K562 (cell line): ENCODE results near the gene RETREG1. TPM values are rescaled to one million over a fixed set of nuclear protein-coding genes. Genes with fewer than 3 reads are reported as not detected.
A peak's percentile ranks its signal among the peaks of the same experiment; 100 is the strongest.

Source experiments
- CEBPB ChIP-seq: fragments of 450-650 bp; IDR thresholded peaks from 2 replicates; pipeline ENCODE4 v1.6.1; 2016; ENCODE audit warnings: missing genetic modification characterization, missing compliant biosample characterization
- HDGF ChIP-seq: fragments of 450-650 bp; IDR thresholded peaks from 2 replicates; pipeline ENCODE4 v1.6.1; 2016
- IFI16 ChIP-seq: fragments of 250-450 bp; sonication (Bioruptor Pico); IDR thresholded peaks from 2 replicates; pipeline ENCODE4 v2.1.2; 2022; ENCODE audit warnings: mild to moderate bottlenecking, inconsistent platforms
- NCOA4 ChIP-seq: fragments of 450-650 bp; IDR thresholded peaks from 2 replicates; pipeline ENCODE4 v1.6.1; 2018; ENCODE audit warnings: mild to moderate bottlenecking; ENCODE audit not compliant: partially characterized antibody
- NFIC ChIP-seq: fragments of 450-650 bp; IDR thresholded peaks from 2 replicates; pipeline ENCODE4 v1.6.1; 2017; ENCODE audit warnings: mild to moderate bottlenecking, inconsistent platforms
- SMAD2 ChIP-seq: fragments of 150-350 bp; IDR thresholded peaks from 2 replicates; pipeline ENCODE4 v1.6.1; 2014; ENCODE audit warnings: low read depth, mild to moderate bottlenecking, low read length
- ZNF274 ChIP-seq: IDR thresholded peaks from 2 replicates; pipeline ENCODE4 v1.6.1; 2011; ENCODE audit warnings: low read depth, mild to moderate bottlenecking, low read length, moderate library complexity, borderline replicate concordance
- ZNF717 ChIP-seq: fragments of 250-450 bp; sonication (Bioruptor Pico); IDR thresholded peaks from 2 replicates; pipeline ENCODE4 v1.5.0; 2021
- polyA plus RNA-seq, 8 experiments: library from polyadenylated mRNA; depleted of rRNA in 4 of 8; stranded (reverse) in 5 of 8; unstranded in 3 of 8; fragments of >200 nt; fragmentation: Nextera tagmentation in 2 of 8; fragmentation: Illumina TruSeq in 1 of 8; extraction: Ambion mirVana in 2 of 8; extraction: Trizol in 1 of 8; gene quantifications; 2 replicates each; pipeline versions ENCODE4 v1.2.1 to v1.2.3, GENCODE V29; 2011 to 2014; ENCODE audit warnings: inconsistent platforms in 1 of 8, missing spikeins in 1 of 8
- total RNA-seq, 7 experiments: library from RNA; depleted of rRNA in 6 of 7; stranded (reverse); fragments of >200 nt in 6 of 7; fragmentation: Illumina TruSeq in 2 of 7; extraction: Trizol in 2 of 7; gene quantifications; 2 replicates each; pipeline versions ENCODE4 v1.2.1 to v1.2.3, GENCODE V29; 2011 to 2021; ENCODE audit warnings: low replicate concordance in 1 of 7
- TF ChIP-seq, protein P1 (sequence below): fragments of 200-600 bp; sonication (generic); IDR thresholded peaks from one replicate; pipeline ENCODE4 v1.6.1; 2012; ENCODE audit warnings: mild to moderate bottlenecking, low read depth, low read length, inconsistent platforms
- TF ChIP-seq, protein P2 (sequence below): fragments of 450-650 bp; formaldehyde crosslinking; IDR thresholded peaks from 2 replicates; pipeline ENCODE4 v1.4.0; 2022; ENCODE audit warnings: missing genetic modification characterization
- TF ChIP-seq, protein P3 (sequence below): conservative IDR thresholded peaks from 2 replicates; pipeline ENCODE4 v1.6.1; 2011; ENCODE audit warnings: low read depth, mild to moderate bottlenecking, low read length; ENCODE audit not compliant: control insufficient read depth

The RETREG1 gene
- total and polyA plus RNA-seq, 9 of the 15 experiments (the other 6 are each of a cell fraction or from before 2014, with no cell fraction given), result 0.01 to 0.20 (median 0.08) TPM; not detected in 5

DNA sequence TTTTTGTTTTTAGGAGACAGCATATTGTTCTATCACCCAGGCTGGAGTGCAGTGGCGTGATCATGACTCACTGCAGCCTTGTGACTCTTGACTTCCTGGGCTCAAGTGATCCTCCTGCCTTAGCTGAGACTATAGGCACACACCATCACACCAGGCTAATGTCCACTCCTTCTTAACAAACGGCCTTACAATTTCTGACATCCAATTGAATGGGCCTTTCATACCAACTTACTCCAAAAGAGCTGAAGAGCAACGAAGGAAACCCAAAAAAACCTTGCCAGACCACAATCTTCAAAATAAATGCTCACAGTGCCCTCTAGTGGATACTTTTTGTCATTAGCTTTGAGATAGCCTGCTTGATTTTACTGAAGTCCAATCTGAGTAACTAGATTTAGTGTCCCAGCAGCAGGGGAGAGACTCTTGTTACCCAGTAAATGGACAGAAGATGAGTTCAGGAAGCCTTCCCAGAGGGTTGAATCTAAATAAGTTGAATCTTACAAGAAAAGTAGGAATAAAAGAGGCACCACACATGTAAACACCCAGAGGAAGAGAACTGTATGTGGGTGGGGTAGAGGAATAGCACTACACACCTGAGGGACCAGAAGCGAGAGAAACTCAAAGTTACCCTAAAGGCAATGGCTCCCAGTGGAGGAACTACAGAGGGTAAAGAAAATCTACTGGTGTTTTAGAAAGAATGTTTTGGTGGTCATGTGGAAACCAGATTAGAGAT, 160.5 kb downstream of the RETREG1 start (continued):
- TF ChIP-seq, protein P1, sequence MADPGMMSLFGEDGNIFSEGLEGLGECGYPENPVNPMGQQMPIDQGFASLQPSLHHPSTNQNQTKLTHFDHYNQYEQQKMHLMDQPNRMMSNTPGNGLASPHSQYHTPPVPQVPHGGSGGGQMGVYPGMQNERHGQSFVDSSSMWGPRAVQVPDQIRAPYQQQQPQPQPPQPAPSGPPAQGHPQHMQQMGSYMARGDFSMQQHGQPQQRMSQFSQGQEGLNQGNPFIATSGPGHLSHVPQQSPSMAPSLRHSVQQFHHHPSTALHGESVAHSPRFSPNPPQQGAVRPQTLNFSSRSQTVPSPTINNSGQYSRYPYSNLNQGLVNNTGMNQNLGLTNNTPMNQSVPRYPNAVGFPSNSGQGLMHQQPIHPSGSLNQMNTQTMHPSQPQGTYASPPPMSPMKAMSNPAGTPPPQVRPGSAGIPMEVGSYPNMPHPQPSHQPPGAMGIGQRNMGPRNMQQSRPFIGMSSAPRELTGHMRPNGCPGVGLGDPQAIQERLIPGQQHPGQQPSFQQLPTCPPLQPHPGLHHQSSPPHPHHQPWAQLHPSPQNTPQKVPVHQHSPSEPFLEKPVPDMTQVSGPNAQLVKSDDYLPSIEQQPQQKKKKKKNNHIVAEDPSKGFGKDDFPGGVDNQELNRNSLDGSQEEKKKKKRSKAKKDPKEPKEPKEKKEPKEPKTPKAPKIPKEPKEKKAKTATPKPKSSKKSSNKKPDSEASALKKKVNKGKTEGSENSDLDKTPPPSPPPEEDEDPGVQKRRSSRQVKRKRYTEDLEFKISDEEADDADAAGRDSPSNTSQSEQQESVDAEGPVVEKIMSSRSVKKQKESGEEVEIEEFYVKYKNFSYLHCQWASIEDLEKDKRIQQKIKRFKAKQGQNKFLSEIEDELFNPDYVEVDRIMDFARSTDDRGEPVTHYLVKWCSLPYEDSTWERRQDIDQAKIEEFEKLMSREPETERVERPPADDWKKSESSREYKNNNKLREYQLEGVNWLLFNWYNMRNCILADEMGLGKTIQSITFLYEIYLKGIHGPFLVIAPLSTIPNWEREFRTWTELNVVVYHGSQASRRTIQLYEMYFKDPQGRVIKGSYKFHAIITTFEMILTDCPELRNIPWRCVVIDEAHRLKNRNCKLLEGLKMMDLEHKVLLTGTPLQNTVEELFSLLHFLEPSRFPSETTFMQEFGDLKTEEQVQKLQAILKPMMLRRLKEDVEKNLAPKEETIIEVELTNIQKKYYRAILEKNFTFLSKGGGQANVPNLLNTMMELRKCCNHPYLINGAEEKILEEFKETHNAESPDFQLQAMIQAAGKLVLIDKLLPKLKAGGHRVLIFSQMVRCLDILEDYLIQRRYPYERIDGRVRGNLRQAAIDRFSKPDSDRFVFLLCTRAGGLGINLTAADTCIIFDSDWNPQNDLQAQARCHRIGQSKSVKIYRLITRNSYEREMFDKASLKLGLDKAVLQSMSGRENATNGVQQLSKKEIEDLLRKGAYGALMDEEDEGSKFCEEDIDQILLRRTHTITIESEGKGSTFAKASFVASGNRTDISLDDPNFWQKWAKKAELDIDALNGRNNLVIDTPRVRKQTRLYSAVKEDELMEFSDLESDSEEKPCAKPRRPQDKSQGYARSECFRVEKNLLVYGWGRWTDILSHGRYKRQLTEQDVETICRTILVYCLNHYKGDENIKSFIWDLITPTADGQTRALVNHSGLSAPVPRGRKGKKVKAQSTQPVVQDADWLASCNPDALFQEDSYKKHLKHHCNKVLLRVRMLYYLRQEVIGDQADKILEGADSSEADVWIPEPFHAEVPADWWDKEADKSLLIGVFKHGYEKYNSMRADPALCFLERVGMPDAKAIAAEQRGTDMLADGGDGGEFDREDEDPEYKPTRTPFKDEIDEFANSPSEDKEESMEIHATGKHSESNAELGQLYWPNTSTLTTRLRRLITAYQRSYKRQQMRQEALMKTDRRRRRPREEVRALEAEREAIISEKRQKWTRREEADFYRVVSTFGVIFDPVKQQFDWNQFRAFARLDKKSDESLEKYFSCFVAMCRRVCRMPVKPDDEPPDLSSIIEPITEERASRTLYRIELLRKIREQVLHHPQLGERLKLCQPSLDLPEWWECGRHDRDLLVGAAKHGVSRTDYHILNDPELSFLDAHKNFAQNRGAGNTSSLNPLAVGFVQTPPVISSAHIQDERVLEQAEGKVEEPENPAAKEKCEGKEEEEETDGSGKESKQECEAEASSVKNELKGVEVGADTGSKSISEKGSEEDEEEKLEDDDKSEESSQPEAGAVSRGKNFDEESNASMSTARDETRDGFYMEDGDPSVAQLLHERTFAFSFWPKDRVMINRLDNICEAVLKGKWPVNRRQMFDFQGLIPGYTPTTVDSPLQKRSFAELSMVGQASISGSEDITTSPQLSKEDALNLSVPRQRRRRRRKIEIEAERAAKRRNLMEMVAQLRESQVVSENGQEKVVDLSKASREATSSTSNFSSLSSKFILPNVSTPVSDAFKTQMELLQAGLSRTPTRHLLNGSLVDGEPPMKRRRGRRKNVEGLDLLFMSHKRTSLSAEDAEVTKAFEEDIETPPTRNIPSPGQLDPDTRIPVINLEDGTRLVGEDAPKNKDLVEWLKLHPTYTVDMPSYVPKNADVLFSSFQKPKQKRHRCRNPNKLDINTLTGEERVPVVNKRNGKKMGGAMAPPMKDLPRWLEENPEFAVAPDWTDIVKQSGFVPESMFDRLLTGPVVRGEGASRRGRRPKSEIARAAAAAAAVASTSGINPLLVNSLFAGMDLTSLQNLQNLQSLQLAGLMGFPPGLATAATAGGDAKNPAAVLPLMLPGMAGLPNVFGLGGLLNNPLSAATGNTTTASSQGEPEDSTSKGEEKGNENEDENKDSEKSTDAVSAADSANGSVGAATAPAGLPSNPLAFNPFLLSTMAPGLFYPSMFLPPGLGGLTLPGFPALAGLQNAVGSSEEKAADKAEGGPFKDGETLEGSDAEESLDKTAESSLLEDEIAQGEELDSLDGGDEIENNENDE, result no peak
- 0 out of 2 replicates have a peak, but pooled peaks have one; percentile 20 for TF ChIP-seq HDGF
- TF ChIP-seq NFIC, result no peak
- no peak for TF ChIP-seq IFI16 (CRISPR knock-in tag)
- no peak for TF ChIP-seq SMAD2
- TF ChIP-seq, protein P2, sequence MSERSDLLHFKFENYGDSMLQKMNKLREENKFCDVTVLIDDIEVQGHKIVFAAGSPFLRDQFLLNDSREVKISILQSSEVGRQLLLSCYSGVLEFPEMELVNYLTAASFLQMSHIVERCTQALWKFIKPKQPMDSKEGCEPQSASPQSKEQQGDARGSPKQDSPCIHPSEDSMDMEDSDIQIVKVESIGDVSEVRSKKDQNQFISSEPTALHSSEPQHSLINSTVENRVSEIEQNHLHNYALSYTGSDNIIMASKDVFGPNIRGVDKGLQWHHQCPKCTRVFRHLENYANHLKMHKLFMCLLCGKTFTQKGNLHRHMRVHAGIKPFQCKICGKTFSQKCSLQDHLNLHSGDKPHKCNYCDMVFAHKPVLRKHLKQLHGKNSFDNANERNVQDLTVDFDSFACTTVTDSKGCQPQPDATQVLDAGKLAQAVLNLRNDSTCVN (CRISPR knock-in tag), result no peak
- TF ChIP-seq, protein P3, sequence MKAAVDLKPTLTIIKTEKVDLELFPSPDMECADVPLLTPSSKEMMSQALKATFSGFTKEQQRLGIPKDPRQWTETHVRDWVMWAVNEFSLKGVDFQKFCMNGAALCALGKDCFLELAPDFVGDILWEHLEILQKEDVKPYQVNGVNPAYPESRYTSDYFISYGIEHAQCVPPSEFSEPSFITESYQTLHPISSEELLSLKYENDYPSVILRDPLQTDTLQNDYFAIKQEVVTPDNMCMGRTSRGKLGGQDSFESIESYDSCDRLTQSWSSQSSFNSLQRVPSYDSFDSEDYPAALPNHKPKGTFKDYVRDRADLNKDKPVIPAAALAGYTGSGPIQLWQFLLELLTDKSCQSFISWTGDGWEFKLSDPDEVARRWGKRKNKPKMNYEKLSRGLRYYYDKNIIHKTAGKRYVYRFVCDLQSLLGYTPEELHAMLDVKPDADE, result no peak
- no peak for TF ChIP-seq ZNF717 (CRISPR knock-in tag)
- TF ChIP-seq CEBPB (tag), result no peak
- no peak for TF ChIP-seq ZNF274
- TF ChIP-seq NCOA4, result no peak
